H1 (cell line): ENCODE results near the gene SPIB. TPM values are rescaled to one million over a fixed set of nuclear protein-coding genes. Genes with fewer than 3 reads are reported as not detected.

Experiments used
- CTCF ChIA-PET: fragments of 300-600 bp; sonication (Branson Sonifier 250); formaldehyde crosslinking; loops from one replicate; lab custom pipeline; 2021; ENCODE audit not compliant: partially characterized antibody; lab: Charles Lee
- POLR2A ChIA-PET: fragments of 300-600 bp; sonication (Branson Sonifier 250); formaldehyde crosslinking; loops from one replicate; lab custom pipeline; 2021; ENCODE audit warnings: inconsistent platforms; ENCODE audit not compliant: partially characterized antibody; lab: Charles Lee
- DNase-seq, 2 experiments: peaks; one replicate each; pipeline versions ENCODE4 v3.0.0 to v3.0.0-alpha.2; 2010 to 2022; ENCODE audit warnings: low spot score in 2 of 2, low read depth in 1 of 2, mixed read lengths in 1 of 2
- FAIRE-seq: peaks from 2 replicates; lab custom pipeline; 2011; peaks lifted over from hg19 to GRCh38; lab: Jason Lieb, UNC
- H2AFZ ChIP-seq: 2 replicates; pipeline ENCODE4 v1.8.1; 2012; ENCODE audit warnings: low read length, inconsistent platforms
- H2AK5ac ChIP-seq: 2 replicates; pipeline ENCODE4 v1.6.1; 2013; ENCODE audit warnings: low read depth, low read length
- H2BK120ac ChIP-seq: replicated peaks from 2 replicates; pipeline ENCODE3; 2013; ENCODE audit warnings: low read depth, low read length, inconsistent platforms
- H2BK12ac ChIP-seq: 2 replicates; pipeline ENCODE4 v1.6.1; 2013; ENCODE audit warnings: low read depth, low read length
- H2BK15ac ChIP-seq: 2 replicates; pipeline ENCODE4 v1.6.1; 2013; ENCODE audit warnings: low read length
- H2BK20ac ChIP-seq: 2 replicates; pipeline ENCODE4 v1.6.1; 2013; ENCODE audit warnings: low read length
- H2BK5ac ChIP-seq: 2 replicates; pipeline ENCODE4 v1.6.1; 2013; ENCODE audit warnings: low read depth, low read length
- H3K14ac ChIP-seq: 2 replicates; pipeline ENCODE4 v1.6.1; 2013; ENCODE audit warnings: inconsistent platforms; ENCODE audit not compliant: insufficient read length
- H3K18ac ChIP-seq: 2 replicates; pipeline ENCODE4 v1.6.1; 2013; ENCODE audit warnings: low read length; ENCODE audit errors: extremely low read depth
- H3K23ac ChIP-seq: 2 replicates; pipeline ENCODE4 v1.6.1; 2013; ENCODE audit warnings: inconsistent platforms; ENCODE audit not compliant: insufficient read length
- H3K23me2 ChIP-seq: 2 replicates; pipeline ENCODE4 v1.6.1; 2013; ENCODE audit warnings: low read depth, low read length
- H3K27ac ChIP-seq: 2 replicates; pipeline ENCODE4 v1.6.1; 2011; ENCODE audit warnings: low read depth, low read length, inconsistent platforms
- H3K27me3 ChIP-seq, 4 experiments: replicated peaks in 1 of 4; 1 replicate in 1 of 4; 2 replicates in 3 of 4; pipeline versions ENCODE4 v1.6.1 to v1.8.1; 2011 to 2013; ENCODE audit warnings: low read length in 3 of 4, mild to moderate bottlenecking in 3 of 4, inconsistent platforms in 2 of 4, mixed read lengths in 2 of 4, moderate library complexity in 1 of 4; ENCODE audit not compliant: control insufficient read depth in 3 of 4, insufficient read depth in 3 of 4; ENCODE audit errors: extremely low read depth in 1 of 4
- H3K36me3 ChIP-seq, 4 experiments: 2 replicates each; pipeline versions ENCODE4 v1.6.1 to v1.8.1; 2011 to 2013; ENCODE audit warnings: mild to moderate bottlenecking in 4 of 4, low read length in 3 of 4, moderate library complexity in 2 of 4, control low read depth in 1 of 4, inconsistent platforms in 1 of 4; ENCODE audit not compliant: insufficient read depth in 4 of 4, control insufficient read depth in 2 of 4
- H3K4ac ChIP-seq: replicated peaks from 2 replicates; pipeline ENCODE3; 2013; ENCODE audit warnings: low read length, low read depth, mixed read lengths, inconsistent platforms; ENCODE audit not compliant: insufficient read length
- H3K4me1 ChIP-seq, 4 experiments: replicated peaks in 1 of 4; 1 replicate in 1 of 4; 2 replicates in 3 of 4; pipeline versions ENCODE4 v1.6.1 to v1.8.1; 2011 to 2013; ENCODE audit warnings: low read length in 3 of 4, inconsistent platforms in 2 of 4, mixed read lengths in 1 of 4; ENCODE audit not compliant: insufficient read depth in 4 of 4, control insufficient read depth in 3 of 4
- H3K4me2 ChIP-seq, 2 experiments: 2 replicates each; pipeline versions ENCODE4 v1.6.1 to v1.8.1; 2011 to 2013; ENCODE audit warnings: low read depth in 2 of 2, low read length in 2 of 2, control low read depth in 1 of 2, inconsistent platforms in 1 of 2, mild to moderate bottlenecking in 1 of 2; ENCODE audit not compliant: insufficient read depth in 1 of 2
- H3K4me3 ChIP-seq, 4 experiments: fragments of 200-600, 300-600 bp in 1 of 4; sonication (generic), shearing (Covaris generic), sonication (Bioruptor Twin) in 1 of 4; 2 replicates each; pipeline versions ENCODE4 v1.5.1 to v1.8.1; 2011 to 2016; ENCODE audit warnings: low read length in 4 of 4, low read depth in 3 of 4, control low read depth in 2 of 4, inconsistent platforms in 2 of 4, mild to moderate bottlenecking in 2 of 4, mixed read lengths in 1 of 4, moderate library complexity in 1 of 4; ENCODE audit not compliant: insufficient read depth in 2 of 4; ENCODE audit errors: extremely low read depth in 1 of 4
- H3K56ac ChIP-seq: replicated peaks from 2 replicates; pipeline ENCODE3; 2013; ENCODE audit warnings: low read depth, mild to moderate bottlenecking, mixed read lengths, low read length, inconsistent platforms; ENCODE audit not compliant: insufficient read length
- H3K79me1 ChIP-seq: 2 replicates; pipeline ENCODE4 v1.6.1; 2013; ENCODE audit warnings: low read depth, low read length, control low read depth
- H3K79me2 ChIP-seq, 2 experiments: 2 replicates each; pipeline versions ENCODE4 v1.6.1 to v1.8.1; 2012 to 2013; ENCODE audit warnings: low read length in 2 of 2, mild to moderate bottlenecking in 2 of 2, inconsistent platforms in 1 of 2; ENCODE audit not compliant: insufficient read depth in 2 of 2, control insufficient read depth in 1 of 2
- H3K9ac ChIP-seq, 4 experiments: replicated peaks in 1 of 4; 1 replicate in 1 of 4; 2 replicates in 3 of 4; pipeline versions ENCODE4 v1.6.1 to v1.8.1; 2011 to 2013; ENCODE audit warnings: low read depth in 3 of 4, low read length in 3 of 4, control low read depth in 2 of 4, mild to moderate bottlenecking in 2 of 4, moderate library complexity in 2 of 4, inconsistent platforms in 1 of 4; ENCODE audit errors: extremely low read depth in 1 of 4
- H3K9me3 ChIP-seq, 2 experiments: 2 replicates each; pipeline versions ENCODE4 v1.6.1 to v1.8.1; 2012 to 2013; ENCODE audit warnings: mild to moderate bottlenecking in 2 of 2, moderate library complexity in 2 of 2, control low read depth in 1 of 2, inconsistent platforms in 1 of 2, low read depth in 1 of 2, low read length in 1 of 2, mixed read lengths in 1 of 2; ENCODE audit not compliant: insufficient read depth in 2 of 2
- H4K20me1 ChIP-seq, 2 experiments: replicated peaks in 1 of 2; 2 replicates each; pipeline versions ENCODE3 to v1.8.1; 2011 to 2013; ENCODE audit warnings: inconsistent platforms in 2 of 2, low read length in 2 of 2, mild to moderate bottlenecking in 1 of 2; ENCODE audit not compliant: insufficient read depth in 2 of 2, control insufficient read depth in 1 of 2
- H4K5ac ChIP-seq: 2 replicates; pipeline ENCODE4 v1.6.1; 2013; ENCODE audit warnings: low read length, low read depth, mixed read lengths, inconsistent platforms; ENCODE audit not compliant: insufficient read length
- H4K8ac ChIP-seq: 2 replicates; pipeline ENCODE4 v1.8.0; 2013; ENCODE audit warnings: mild to moderate bottlenecking, moderate library complexity, low read length, inconsistent platforms; ENCODE audit not compliant: insufficient read depth; ENCODE audit errors: extremely low read depth
- H4K91ac ChIP-seq: replicated peaks from 2 replicates; pipeline ENCODE3; 2013; ENCODE audit warnings: low read length, mixed read lengths, inconsistent platforms; ENCODE audit not compliant: insufficient read length
- SRF ChIP-seq: IDR thresholded peaks from 2 replicates; pipeline ENCODE4 v1.6.1; 2011; ENCODE audit warnings: mild to moderate bottlenecking, low read depth, low read length, moderate library complexity
- WGBS, 2 experiments: shearing (Covaris generic) in 1 of 2; methylation state at CpG; one replicate each; pipeline versions ENCODE4 v1.1.6 to v1.1.7; 2013 to 2015; ENCODE audit warnings: low lambda C conversion rate in 2 of 2, mixed read lengths in 2 of 2, inconsistent platforms in 1 of 2, low coverage in 1 of 2, missing lambda C conversion rate in 1 of 2; ENCODE audit not compliant: insufficient replicate concordance in 2 of 2, insufficient coverage in 1 of 2, insufficient read length in 1 of 2; ENCODE audit errors: extremely low coverage in 1 of 2, missing lambda C conversion rate in 1 of 2; 5-methylcytosine and 5-hydroxymethylcytosine counted together
- polyA plus RNA-seq, 7 experiments: library from polyadenylated mRNA; depleted of rRNA in 3 of 7; stranded (reverse) in 5 of 7; unstranded in 2 of 7; fragments of >200 nt in 5 of 7; fragments of 200-250 nt in 2 of 7; gene quantifications; 1 replicate in 5 of 7; 2 replicates in 1 of 7; 4 replicates in 1 of 7; pipeline versions ENCODE4 v1.2.1 to v1.2.3, GENCODE V29; 2011 to 2013; ENCODE audit warnings: missing spikeins in 2 of 7, mixed read lengths in 2 of 7
- total RNA-seq: library from RNA; stranded (reverse); fragmentation: NEBNext Ultra II Directional; extraction: Animal tissue kit (Norgen Biotek cat#: 25700); gene quantifications from 2 replicates; pipeline ENCODE4 v1.2.1, GENCODE V29; 2021

Gene SPIB
- total and polyA plus RNA-seq, 2 of the 8 experiments (the other 6 are each of a cell fraction or from before 2014, with no cell fraction given): 11.1 to 17.4 TPM

GRCh38 chr19:50435221-50435620, 16.5 kb downstream of the SPIB start:
- H2BK15ac ChIP-seq: no peak overlapping the region
- no peak overlapping the region for H2AFZ ChIP-seq
- H3K27me3 ChIP-seq: peaks cover 0 to 5% (median 3%) of the 10 kb centered on the region in 4 experiments; a peak in 4 of 7 replicates
- H2BK120ac ChIP-seq: no peak overlapping the region
- H3K18ac ChIP-seq: no peak overlapping the region
- no peak overlapping the region for H2BK20ac ChIP-seq
- FAIRE-seq: no peak
- 0 out of 2 replicates have a peak overlapping the region, but pooled peaks have one; percentile 16 for H4K8ac ChIP-seq
- CTCF ChIA-PET: interaction anchor here (1.2 to 1.4 kb wide), 2 partner anchors 22 to 101 kb away, joined by 3 to 5 read pairs; no protein-coding TSS in a partner anchor
- H3K27ac ChIP-seq: no peak overlapping the region
- WGBS, 2 experiments: 93% methylated on average over 16 of the region's 17 CpGs; no CpG with 5 or more reads in 1 of the 2 experiments
- no peak overlapping the region for H2AK5ac ChIP-seq
- H3K56ac ChIP-seq: no peak overlapping the region
- no peaks in the 10 kb centered on the region for H3K79me2 ChIP-seq
- DNase-seq: no peak
- H4K5ac ChIP-seq: no peak overlapping the region
- H4K91ac ChIP-seq: no peak overlapping the region
- peaks cover 2 to 14% (median 9%) of the 10 kb centered on the region in 4 experiments for H3K4me1 ChIP-seq
- H3K36me3 ChIP-seq: no peaks in the 10 kb centered on the region
- no peak overlapping the region for H2BK5ac ChIP-seq
- H3K14ac ChIP-seq: no peak overlapping the region
- H4K20me1 ChIP-seq: no peaks in the 10 kb centered on the region
- no peaks in the 10 kb centered on the region for H3K79me1 ChIP-seq
- H3K9me3 ChIP-seq: no peaks in the 10 kb centered on the region
- no peak overlapping the region for H3K9ac ChIP-seq
- no peak for TF ChIP-seq SRF
- no peak overlapping the region for H2BK12ac ChIP-seq
- no peak overlapping the region for H3K23ac ChIP-seq
- POLR2A ChIA-PET: interaction anchor here (1.0 to 1.4 kb wide), 2 partner anchors 17 to 28 kb away, joined by 3 to 4 read pairs; partner anchors contain the start of gene SPIB
- H3K4me3 ChIP-seq: no peak overlapping the region
- peaks cover 7% of the 10 kb centered on the region; the same call in 1 of the 2 replicates for H3K23me2 ChIP-seq
- no peak overlapping the region for H3K4me2 ChIP-seq
- H3K4ac ChIP-seq: no peak overlapping the region
